Body of pancreas (tissue), 4 donors: ENCODE data around the gene ADIPOQ.

Source experiments
- CTCF ChIP-seq, 7 experiments: fragments of 450-650 bp in 4 of 7; fragments of 200-600 bp in 3 of 7; sonication (generic) in 3 of 7; IDR thresholded peaks; one replicate each; pipeline ENCODE4 v1.5.1; 2016 to 2019; ENCODE audit warnings: antibody characterized with exemption in 7 of 7
- POLR2A ChIP-seq, 3 donors: fragments of 450-650 bp; IDR thresholded peaks; one replicate each; pipeline ENCODE4 v1.6.1; 2016; ENCODE audit warnings: antibody characterized with exemption in 3 of 3, mild to moderate bottlenecking in 2 of 3

- TF ChIP-seq CTCF (IDR thresholded peaks at IDR 0.05) (no peak), POLR2A (IDR thresholded peaks at IDR 0.05) (no peak)
Measured at GRCh38 chr3:186807231-186807630, 35.3 kb upstream of the ADIPOQ start.
